Mesodermal cell (in vitro differentiated cells): Measurements from ENCODE around the gene ASAH2.
"Not testable (repeated sequence)": the region's sequence is repeated elsewhere in the genome, so short reads cannot be mapped to it uniquely, and the experiment has no call there.

Source experiments
- H3K27ac ChIP-seq: 2 replicates; pipeline ENCODE4 v1.7.0; 2013; ENCODE audit warnings: mild to moderate bottlenecking, low read depth, low read length, moderate library complexity; ENCODE audit not compliant: severe bottlenecking
- H3K36me3 ChIP-seq: 2 replicates; pipeline ENCODE4 v1.7.1; 2013; ENCODE audit warnings: mild to moderate bottlenecking, low read length, moderate library complexity; ENCODE audit not compliant: control insufficient read depth, insufficient read depth
- H3K4me1 ChIP-seq: one replicate; pipeline ENCODE4 v1.7.1; 2013; ENCODE audit warnings: mild to moderate bottlenecking, low read length; ENCODE audit not compliant: insufficient read depth, control insufficient read depth, poor library complexity, severe bottlenecking
- H3K4me3 ChIP-seq: 2 replicates; pipeline ENCODE4 v1.7.0; 2013; ENCODE audit warnings: low read length, control low read depth, mild to moderate bottlenecking; ENCODE audit not compliant: insufficient read depth, poor library complexity, severe bottlenecking; ENCODE audit errors: extremely low read depth
- H3K9me3 ChIP-seq: 2 replicates; pipeline ENCODE4 v1.7.1; 2013; ENCODE audit warnings: mild to moderate bottlenecking, low read length, moderate library complexity; ENCODE audit not compliant: control insufficient read depth
- WGBS, 2 experiments: methylation state at CpG; one replicate each; pipeline ENCODE4 v1.1.5; 2013; ENCODE audit warnings: missing lambda C conversion rate in 2 of 2; ENCODE audit not compliant: insufficient coverage in 2 of 2; 5-methylcytosine and 5-hydroxymethylcytosine counted together

Gene ASAH2

GRCh38 chr10:50250096-50250854 lies 1.0 kb downstream of the ASAH2 start:
- Histone ChIP-seq H3K4me1 (no peaks in the 10 kb centered on the region), H3K27ac (no peak overlapping the region), H3K9me3 (no peaks in the 10 kb centered on the region), H3K4me3 (no peak overlapping the region), H3K36me3 (no peaks in the 10 kb centered on the region)
- WGBS, 2 experiments = 100% methylated on average over 1 of the region's 2 CpGs; no CpG with 5 or more reads in 1 of the 2 experiments

GRCh38 chr10:50248598-50248997 lies 2.7 kb downstream of the ASAH2 start:
- Histone ChIP-seq H3K9me3 (no peaks in the 10 kb centered on the region), H3K4me1 (no peaks in the 10 kb centered on the region), H3K4me3 (no peak overlapping the region), H3K36me3 (no peaks in the 10 kb centered on the region), H3K27ac (no peak overlapping the region)
- WGBS, 2 experiments = 79 to 86% methylated on average over 3 to 5 of the region's 5 CpGs

GRCh38 chr10:50248062-50248461 lies 3.3 kb downstream of the ASAH2 start:
- H3K9me3 ChIP-seq = no peaks in the 10 kb centered on the region
- WGBS, 2 experiments = 63 to 72% methylated on average over 3 of the region's 3 CpGs
- no peaks in the 10 kb centered on the region for H3K4me1 ChIP-seq
- H3K27ac ChIP-seq = no peak overlapping the region
- H3K36me3 ChIP-seq = no peaks in the 10 kb centered on the region
- no peak overlapping the region for H3K4me3 ChIP-seq

GRCh38 chr10:50244201-50244600 lies 7.1 kb downstream of the ASAH2 start:
- H3K4me1 ChIP-seq = no peaks in the 10 kb centered on the region
- no peak overlapping the region for H3K27ac ChIP-seq
- H3K4me3 ChIP-seq = no peak overlapping the region
- no peaks in the 10 kb centered on the region for H3K9me3 ChIP-seq
- H3K36me3 ChIP-seq = no peaks in the 10 kb centered on the region

GRCh38 chr10:50242777-50243176 lies 8.5 kb downstream of the ASAH2 start:
- no peaks in the 10 kb centered on the region for H3K4me1 ChIP-seq
- H3K4me3 ChIP-seq = no peak overlapping the region
- no peak overlapping the region for H3K27ac ChIP-seq
- WGBS, 2 experiments = no CpG with 5 or more reads among the region's 4 CpGs
- H3K9me3 ChIP-seq = no peaks in the 10 kb centered on the region
- no peaks in the 10 kb centered on the region for H3K36me3 ChIP-seq

- H3K4me1 ChIP-seq, H3K36me3 ChIP-seq, H3K27ac ChIP-seq, H3K4me3 ChIP-seq, H3K9me3 ChIP-seq: not testable (repeated sequence)
- no CpG with 5 or more reads among the region's 1 CpG for WGBS, 2 experiments
These were observed 9.8 kb downstream of the ASAH2 start for GRCh38 chr10:50241478-50241877.

- Histone ChIP-seq H3K4me1 (no peaks in the 10 kb centered on the region), H3K27ac (no peak overlapping the region), H3K9me3 (no peaks in the 10 kb centered on the region), H3K4me3 (no peak overlapping the region), H3K36me3 (no peaks in the 10 kb centered on the region)
- 83 to 87% methylated on average over 3 to 4 of the region's 4 CpGs for WGBS, 2 experiments
These were observed 16.8 kb downstream of the ASAH2 start for GRCh38 chr10:50234486-50234885.

GRCh38 chr10:50232261-50232639 lies 19.1 kb downstream of the ASAH2 start:
- H3K27ac ChIP-seq = no peak overlapping the region
- H3K36me3 ChIP-seq = no peaks in the 10 kb centered on the region
- no peak overlapping the region for H3K4me3 ChIP-seq
- H3K4me1 ChIP-seq = no peaks in the 10 kb centered on the region
- H3K9me3 ChIP-seq = no peaks in the 10 kb centered on the region

- H3K9me3 ChIP-seq = no peaks in the 10 kb centered on the region
- H3K4me3 ChIP-seq = no peak overlapping the region
- H3K27ac ChIP-seq = no peak overlapping the region
- no peaks in the 10 kb centered on the region for H3K36me3 ChIP-seq
- H3K4me1 ChIP-seq = no peaks in the 10 kb centered on the region
These were observed 19.6 kb downstream of the ASAH2 start for GRCh38 chr10:50231515-50232260.

GRCh38 chr10:50229460-50229859 lies 21.9 kb downstream of the ASAH2 start:
- 100% methylated on average over 1 of the region's 1 CpG for WGBS, 2 experiments
- Histone ChIP-seq H3K36me3 (no peaks in the 10 kb centered on the region), H3K9me3 (no peaks in the 10 kb centered on the region), H3K27ac (no peak overlapping the region), H3K4me3 (no peak overlapping the region), H3K4me1 (no peaks in the 10 kb centered on the region)

GRCh38 chr10:50228672-50229071 lies 22.6 kb downstream of the ASAH2 start:
- Histone ChIP-seq H3K4me3 (no peak overlapping the region), H3K4me1 (no peaks in the 10 kb centered on the region), H3K27ac (no peak overlapping the region), H3K9me3 (no peaks in the 10 kb centered on the region), H3K36me3 (no peaks in the 10 kb centered on the region)
- WGBS, 2 experiments = 91 to 92% methylated on average over 3 of the region's 4 CpGs
